ENCODE results near the gene RBFOX2.

RBFOX2 gene

DNA sequence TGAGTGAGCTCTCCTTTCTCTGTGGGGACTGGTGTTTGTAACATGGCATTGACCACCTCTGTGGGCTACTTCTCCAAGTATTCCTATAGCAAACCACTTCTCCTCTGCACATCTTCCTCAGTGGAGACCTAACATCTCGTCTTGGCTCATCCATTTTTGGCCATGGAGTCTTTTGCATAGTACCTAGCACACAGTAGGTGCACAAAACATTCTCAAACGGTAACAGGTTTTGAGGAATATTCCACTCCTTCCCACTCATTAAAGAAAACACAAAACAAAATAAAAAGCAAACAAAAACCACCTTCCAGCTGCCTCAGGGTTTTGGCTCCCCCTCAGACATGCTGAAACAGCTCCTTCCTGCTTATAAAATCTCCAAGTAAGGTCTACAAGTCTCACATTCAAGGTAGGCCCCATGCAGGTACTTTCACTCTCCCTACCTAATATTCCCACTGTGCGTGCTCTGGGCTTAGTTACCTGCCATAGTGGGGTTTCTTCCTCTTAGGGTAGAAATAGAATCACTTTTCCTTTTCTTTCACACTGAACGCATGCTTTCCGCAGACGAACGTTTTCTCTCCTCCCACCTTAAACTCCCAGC lies 132.4 kb downstream of the RBFOX2 start:
- no peak for DNase-seq (ENCODE audit: low spot score)

DNA sequence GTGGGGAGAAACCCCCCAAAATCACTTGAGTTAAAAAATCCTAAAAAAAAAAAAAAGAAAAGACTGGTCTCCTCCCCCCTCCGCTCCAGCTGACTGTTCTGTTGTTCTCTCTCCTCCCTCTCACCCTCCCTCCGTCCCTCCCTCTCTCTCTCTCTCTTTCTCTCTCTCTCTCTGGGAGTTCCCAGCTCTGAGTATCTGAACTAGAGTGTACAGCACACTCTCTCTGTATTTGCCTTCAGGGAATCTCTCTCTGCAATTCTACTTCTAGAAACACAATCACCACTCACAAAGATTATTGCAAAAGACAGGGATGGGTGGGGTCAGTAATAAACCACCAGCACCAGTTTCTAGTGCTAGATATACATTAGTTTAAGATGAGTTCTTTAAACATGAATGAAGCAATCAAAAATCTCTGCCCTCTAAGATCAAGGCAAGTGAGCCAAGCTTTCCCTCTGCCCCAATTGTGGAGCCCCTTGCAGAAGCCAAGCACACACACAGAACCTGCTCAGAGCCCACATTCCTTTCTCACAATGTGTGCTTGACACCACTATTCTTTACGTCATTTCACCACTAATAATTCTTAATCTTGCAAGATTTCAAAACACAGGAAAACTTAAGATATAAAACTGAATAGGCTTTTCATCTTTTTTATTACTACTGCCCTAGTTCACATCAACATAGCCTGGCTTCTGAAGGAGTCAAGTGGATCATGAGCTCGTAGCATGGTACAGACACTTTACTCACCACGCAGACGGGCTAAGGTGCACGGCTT lies 133.5 kb downstream of the RBFOX2 start:
- DNase-seq (ENCODE audit: low spot score): no peak

DNA sequence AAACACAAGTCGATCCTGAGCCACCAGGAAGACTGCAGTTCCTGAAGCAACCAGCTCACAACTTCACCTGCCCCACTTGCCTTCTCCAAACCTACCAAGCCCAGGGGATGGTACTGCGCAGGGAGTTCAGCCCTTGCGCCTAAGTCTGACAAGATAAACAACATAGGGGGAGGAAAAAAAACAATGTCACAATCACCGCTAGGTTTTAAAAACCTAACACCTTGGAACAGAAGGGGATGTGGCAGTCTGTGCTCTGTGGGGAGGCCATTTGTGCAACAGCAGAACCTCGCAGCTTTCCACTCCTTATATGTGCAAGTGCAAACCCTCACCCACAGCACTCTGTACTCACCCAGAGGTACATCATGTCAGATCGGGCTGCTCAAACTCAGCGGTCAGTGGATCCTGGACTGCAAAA lies 134.2 kb downstream of the RBFOX2 start:
- DNase-seq (ENCODE audit: low spot score): no peak

DNA sequence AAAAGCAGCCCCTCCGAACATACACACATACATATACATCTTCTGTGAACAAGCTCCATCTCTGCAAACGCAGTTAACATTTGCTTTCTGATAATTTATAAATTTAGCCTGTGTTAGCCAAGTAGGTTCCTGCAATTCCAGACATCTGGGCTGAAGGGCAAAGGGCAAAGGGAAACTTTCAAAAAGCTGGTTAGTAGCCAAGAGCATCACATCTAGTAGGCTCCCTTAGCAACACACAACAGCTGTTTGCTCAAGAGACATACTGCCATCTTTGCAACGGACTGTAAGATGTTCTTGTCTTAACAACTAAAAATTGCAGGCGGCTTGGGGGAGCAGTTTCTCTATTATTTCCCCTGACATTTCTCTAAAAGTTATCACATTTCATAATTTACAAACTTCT lies 134.9 kb downstream of the RBFOX2 start:
- no peak for DNase-seq (ENCODE audit: low spot score)

DNA sequence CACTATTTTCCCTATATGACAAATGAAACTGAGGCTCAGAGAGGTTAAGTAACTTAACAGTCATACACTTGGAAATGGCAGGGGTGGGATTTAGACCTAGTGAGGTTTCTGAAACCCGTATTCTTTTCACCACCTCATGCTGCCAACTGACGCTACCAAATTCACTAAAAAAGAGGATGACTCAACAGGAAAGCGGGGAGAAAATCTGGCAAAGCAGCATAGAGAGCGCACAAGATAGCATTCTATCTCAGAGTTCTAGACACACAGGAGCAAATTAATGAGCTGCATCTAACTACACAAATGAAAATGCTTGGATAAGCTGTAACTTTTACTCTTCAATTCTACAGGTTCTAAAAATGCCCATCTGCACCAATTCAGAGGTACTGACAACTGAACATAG lies 136.4 kb downstream of the RBFOX2 start:
- DNase-seq (ENCODE audit: low spot score): no peak

DNA sequence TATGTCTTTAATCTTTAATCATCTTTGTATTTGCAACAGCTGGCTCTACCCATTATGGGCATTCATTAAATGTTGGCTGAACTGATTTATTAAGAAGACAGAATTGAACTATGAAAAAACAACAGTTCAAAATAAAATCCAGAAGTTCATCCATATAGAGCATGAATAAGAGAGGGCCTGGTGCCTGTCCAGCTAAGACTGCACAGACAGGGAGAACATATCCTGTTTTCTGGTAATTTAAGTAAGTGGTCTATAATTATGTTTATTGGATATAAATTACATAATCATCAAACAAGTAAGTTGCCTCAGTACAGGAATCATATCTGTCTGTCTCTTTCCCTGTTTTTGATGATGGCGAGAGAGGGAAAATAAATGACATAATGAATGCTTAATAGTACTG lies 137.2 kb downstream of the RBFOX2 start:
- no peak for DNase-seq (ENCODE audit: low spot score)

DNA sequence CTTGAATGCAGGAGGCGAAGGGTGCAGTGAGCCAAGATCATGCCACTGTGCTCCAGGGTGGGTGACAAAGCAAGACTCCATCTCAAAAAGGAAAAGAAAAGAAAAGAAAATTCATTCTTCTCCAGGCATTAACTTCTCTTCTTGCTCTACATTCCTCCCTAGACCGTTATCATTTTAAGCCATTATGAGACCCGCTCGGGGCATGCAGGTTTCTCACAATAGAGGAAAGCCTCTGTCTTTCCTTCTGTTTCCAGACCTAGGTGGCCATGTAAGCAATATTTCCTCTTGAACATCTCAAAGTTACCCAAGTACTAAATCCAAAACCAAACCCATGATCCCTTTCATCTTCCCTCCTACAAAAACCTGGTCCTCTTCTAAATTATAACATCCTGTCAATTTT lies 139.6 kb downstream of the RBFOX2 start:
- DNase-seq (ENCODE audit: low spot score): no peak

DNA sequence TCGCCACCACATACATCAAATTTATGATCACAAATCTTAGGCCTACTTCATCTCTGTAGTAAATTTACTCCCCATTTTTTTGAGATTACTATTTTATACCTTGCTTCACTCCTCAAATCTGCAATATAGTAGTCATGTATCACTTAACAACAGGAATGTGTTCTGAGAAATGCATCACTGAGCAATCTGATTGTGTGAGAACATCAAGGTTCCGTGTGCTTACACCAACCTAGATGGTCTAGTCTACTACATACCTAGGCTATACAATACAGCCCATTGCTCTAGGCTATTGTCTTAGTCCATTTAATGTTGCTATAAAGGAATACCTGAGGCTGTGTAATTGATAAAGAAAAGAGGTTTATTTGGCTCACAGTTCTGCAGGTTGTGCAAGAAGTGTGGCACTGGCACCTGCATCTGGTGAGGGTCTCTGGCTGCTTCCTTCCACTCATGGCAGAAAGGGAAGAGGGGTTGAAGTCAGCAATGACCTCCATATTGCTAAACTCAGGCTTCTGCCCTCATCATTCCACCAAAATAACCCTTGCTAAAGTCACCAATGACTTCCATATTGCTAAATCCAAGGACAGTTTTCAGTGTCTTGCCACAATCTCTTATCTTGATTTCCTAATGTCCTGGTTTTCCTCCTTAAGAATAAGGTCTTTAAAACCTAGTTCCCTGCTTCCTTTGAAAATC lies 140.3 kb downstream of the RBFOX2 start:
- DNase-seq (ENCODE audit: low spot score): no peak

DNA sequence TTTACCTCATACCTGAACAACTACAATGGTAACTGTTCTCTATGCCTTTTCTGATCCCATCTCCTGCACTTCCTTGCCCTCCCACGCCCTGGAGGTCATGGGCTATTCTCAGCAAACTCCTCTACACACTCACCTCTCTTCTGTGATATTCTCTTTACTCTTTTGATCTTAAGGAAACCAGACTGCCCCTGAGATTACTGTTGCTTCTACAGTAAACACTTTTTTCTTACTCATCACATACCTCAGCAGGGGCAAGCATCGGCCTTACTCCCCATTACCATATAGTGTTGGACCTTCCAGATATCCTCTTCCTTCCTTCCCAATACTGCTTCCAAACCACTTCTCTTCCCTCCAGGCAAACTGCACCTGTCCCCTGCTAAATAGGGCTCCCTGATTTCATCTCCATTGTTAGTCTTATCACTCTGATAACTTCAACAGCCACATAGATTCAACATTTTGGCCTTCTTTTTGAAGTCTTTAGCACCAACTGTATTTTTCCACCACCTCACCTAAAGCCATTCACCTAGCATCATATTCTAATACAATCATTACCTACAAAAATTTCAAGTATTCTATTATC lies 141.2 kb downstream of the RBFOX2 start:
- DNase-seq (ENCODE audit: low spot score): no peak

DNA sequence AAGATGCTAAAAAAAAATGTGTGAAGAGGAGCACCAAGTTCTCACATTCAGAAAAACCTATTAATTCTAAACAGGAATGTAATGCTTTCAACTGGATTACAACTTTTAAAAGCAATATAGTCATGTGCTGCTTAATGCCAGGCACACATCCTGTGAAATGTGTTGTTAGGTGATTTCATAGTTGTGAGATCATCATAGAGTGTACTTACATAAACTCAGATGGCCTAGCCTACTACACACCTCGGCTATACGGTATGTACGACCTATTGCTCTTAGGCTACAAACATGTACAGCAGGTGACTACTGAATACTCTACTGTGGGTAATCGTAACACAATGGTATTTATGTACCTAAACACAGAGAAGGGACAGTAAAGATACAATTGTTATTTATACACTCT lies 142.3 kb downstream of the RBFOX2 start:
- DNase-seq (ENCODE audit: low spot score): no peak

DNA sequence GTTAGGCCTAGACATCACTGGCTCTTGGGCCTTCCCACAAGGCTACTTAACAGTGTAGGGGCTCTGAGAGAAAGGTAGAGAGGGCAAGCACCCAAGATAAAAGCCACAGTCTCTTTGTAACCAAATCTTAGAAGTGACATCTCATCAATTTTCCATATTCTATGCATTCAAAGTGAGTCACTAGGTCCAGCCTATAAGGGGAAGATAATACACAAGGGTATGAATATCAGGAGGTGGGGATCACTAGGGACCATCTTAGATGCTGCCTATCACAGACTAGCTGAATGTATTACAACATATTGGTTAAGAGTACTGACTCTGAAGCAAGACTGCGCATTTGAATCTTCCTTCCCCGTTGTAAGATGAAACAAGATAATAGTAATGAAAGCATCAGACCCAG lies 144.1 kb downstream of the RBFOX2 start:
- DNase-seq (ENCODE audit: low spot score): no peak

DNA sequence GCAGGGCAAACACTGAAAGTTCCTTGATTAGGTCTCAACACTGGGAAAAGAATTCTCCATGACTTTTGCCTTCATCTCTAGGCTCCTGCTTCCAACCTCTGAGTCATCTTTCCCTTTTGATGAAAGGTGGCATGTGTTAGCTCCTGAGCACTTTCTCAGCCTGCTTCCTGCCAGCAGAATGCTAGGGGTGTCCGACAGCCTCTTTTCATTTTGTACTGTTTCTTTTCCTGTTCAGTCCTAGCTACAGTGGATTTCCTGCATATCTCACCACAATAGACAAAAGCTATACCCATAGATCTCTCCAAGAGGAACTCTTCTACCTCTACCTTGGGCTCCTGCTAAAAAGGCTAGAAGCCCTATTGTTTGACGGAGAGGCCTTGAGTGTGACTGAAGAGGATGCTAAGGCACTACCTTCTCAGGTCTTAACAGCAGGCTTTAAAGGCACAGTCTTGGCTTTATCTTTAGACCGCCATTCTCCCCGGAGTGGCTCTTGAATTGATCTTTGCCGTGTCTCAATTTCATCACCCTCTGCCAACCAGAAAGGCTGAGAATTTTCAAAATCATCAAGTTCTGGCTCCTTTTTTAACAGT lies 145.5 kb downstream of the RBFOX2 start:
- DNase-seq (ENCODE audit: low spot score): no peak

DNA sequence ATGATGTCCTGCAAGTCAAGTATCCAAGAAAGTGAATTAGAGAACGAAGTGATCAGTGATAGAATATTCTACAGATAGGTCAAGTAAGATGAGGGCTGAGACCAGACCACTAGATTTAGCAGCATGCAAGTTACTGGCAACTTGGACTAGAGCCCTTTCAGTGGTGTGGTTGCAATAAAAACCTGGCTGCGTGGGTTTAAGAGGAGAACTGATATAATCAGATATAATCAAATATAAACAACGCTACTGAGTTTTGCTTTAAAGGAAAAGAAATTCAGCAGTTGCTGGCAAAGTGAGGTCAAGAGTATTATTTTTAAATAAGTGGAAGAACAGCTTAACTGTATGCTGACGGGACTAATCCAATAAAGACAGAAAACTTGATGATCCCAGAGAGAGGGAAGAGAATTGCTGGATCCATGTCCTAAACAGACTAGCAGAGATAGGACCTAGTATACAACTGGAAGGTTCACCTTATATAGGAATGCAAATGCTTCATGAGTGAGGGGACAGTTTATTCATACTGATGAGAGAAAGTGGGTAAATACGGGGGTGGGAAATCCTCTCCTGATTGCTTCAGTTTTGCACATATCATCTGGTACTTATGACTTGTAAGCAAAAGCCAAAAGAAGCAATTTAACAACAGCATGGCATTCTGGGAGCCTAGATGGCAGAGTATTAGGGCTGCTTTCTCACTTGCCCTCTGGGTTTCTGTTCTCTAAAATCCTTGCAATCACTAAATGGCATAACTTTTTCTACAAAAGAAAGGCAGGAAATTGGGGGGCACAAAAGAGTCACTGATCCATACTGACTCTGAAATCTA lies 146.2 kb downstream of the RBFOX2 start:
- DNase-seq (ENCODE audit: low spot score): no peak

DNA sequence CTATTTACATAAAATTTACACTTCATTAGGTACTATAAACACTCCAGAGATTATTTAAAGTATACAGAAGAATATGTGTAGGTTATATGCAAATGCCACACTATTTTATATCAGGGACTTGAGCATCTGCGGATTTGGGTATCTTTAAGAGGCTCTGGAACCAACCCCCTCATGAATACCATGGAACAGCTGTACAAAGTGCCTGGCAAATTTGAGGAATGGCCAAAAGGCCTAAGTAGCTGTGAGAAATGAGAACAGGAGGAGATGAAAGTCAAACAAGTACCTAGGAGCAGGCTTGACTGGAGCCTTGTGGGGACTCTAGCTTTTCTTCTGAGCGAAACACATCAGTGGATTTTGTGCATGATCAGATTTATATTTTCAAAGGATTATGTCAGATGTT lies 149.3 kb downstream of the RBFOX2 start:
- DNase-seq (ENCODE audit: low spot score): no peak

DNA sequence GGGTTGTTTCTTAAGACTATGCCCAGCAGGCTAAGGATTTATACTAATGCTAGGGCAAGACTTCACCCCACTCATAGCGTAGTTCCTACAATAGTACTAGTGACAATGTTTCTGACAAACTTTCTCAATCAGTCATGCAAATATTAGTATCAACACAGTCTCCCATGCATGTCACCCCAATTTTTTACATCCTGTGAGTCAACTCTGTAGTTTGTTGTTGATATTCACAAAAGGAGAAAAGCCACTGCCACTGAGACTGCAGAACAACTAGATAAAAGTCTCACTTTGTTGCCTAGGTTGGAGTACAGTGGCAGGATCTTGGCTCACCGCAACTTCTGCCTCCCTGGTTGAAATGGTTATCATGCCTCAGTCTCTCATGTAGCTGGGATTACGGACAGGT lies 155.2 kb downstream of the RBFOX2 start:
- DNase-seq (ENCODE audit: low spot score): no peak

DNA sequence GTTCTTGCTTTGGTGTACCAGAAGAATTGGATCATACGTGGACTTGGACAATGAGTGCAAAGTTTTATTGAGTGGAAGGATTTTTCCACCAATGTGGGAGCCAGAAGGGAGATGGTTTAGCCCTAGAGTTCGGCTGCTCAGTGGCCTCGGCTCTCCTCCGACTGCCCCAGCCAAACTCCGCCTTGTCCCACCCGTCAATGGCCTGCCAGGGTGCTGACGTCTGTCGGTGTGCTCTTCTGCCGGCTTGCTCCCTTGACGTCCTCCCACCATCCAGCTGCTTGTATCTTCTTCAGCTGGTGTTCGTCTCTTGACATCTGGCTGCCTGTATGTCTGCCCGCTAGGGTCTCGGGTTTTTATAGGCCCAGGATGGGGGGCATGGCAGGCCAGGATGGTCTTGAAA lies 156.2 kb downstream of the RBFOX2 start:
- DNase-seq (ENCODE audit: low spot score): no peak

DNA sequence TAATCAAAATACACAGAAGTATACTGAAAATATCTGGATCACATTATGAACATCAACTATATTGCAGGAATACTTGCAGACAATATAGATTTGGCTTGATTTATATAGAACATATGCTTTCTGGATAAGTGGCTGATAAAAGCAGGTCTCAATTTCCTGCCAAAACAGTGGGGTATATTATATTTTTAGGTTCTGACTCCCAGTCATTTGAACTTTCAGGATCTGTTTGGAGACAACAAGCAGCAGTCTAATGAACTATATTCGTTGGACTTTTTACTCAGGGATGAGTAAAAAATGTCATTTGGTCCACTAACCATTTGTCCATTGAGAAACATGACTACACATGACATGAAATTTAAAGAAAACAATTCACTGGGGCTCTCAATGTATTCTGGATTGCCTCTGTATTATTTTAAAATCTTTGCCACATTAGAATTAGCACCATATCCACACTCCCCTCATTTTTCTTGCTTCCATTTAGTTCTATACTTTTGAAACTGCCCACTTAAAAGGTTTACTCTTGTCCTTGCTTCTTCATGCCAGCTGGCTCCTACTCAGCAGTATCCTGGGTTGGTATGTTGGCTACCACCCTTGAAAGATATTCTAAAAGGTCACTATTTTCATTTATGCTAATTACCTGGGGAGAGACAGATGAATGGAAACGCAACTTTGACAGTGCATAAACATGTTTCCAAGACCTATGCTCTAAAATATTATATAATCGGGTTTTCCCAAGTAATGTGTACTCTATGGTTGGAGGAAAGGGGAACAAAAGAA lies 157.9 kb downstream of the RBFOX2 start:
- no peak for DNase-seq (ENCODE audit: low spot score)

DNA sequence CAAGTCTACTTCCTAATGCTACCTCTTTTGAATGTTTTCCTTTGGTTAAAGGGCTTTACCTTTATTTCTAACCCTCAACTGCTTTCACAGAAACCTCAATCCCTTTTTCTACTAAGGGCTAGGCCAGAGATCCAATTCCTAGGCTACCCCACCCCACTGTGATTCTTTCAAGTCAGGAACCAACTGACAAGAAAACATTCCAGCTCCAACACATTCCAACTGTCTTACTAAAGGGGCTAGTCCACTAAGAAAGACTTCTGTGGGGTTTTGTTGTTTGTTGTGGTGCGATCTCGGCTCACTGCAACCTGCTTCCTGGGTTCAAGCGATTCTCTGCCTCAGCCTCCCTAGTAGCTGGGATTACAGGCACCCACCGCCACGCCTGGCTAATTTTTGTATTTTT lies 159.7 kb downstream of the RBFOX2 start:
- DNase-seq (ENCODE audit: low spot score): no peak

DNA sequence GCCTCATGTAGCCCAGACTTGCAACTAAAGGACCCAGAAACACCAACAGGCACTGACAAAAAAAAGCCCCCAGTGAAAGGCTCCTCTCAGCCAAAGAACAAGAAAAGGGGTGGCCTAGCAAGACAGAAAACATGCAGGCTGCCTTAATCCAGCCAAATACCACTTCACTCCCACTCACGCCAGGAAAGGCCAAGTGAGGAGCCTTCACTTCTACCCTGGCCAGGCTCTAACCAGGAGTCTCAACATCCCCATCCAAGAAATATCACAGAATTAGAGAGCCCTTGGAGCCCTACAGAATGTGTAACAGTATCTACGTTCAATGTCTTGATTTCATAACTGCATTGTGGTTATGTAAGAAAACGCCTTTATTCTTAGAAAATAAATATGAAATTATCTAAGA lies 162.0 kb downstream of the RBFOX2 start:
- DNase-seq (ENCODE audit: low spot score): no peak

DNA sequence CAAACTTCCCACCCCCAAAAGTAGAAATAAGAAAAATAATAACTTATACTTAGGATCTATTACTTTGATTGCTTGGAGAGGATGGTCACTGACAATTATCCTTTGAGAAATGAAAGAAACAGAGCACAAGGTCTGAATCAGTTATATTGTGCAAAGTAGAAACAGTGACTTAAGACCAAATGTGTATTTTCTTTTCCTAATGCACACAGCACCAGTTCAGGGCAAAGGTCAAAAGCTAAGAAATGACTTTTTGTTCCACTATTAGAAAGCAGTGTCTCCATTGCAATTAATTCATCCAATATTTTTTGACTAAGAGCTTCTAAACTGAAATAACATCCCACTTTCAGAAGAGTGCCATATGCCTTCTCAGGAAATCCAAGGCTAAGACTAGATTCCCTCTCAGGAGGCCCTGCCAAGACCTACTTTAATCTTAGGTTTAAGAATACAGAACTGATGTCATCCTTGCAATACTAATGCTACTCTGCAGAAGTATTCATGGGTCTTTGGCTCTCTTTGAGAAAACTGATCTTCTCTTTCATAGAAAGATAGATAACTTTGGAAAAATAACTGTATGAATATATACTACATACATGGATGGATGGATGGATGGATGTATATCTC lies 164.0 kb downstream of the RBFOX2 start:
- no peak for DNase-seq (ENCODE audit: low spot score)

DNA sequence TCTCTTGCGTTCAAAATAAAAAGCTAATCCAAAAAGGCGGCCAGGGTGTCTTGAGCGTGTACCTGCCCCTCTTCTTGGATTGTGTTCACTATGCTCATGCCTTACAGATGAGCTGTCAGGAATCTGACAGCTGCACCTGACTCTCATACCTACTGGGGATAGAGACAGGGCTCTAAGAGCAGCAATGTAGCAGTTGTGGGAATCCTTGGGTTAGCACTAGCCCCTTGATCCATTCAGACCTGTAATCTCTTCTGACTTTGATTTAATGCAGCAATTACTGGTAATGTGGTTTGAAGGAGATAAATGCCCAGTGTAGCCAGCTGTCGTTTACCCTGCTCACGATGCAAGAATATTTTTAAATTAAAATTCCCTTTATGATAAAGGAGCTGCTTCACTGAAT lies 165.2 kb downstream of the RBFOX2 start:
- no peak for DNase-seq (ENCODE audit: low spot score)

Data from HuH-7.5 (cell line).